OCI-LY7 (cell line): Measurements from ENCODE around the gene ARHGEF11. TPM values are rescaled to one million over a fixed set of nuclear protein-coding genes. Genes with fewer than 3 reads are reported as not detected.

Source experiments
- BruUV-seq: library from RNA; stranded (reverse); fragments of 400-500 nt; replicated peaks from 2 replicates; lab custom pipeline; 2021; lab: Mats Ljungman, UMichigan
- CTCF ChIA-PET: fragments of 300-600 bp; sonication (Branson Sonifier 250); formaldehyde crosslinking; loops from one replicate; lab custom pipeline; 2022; ENCODE audit warnings: antibody characterized with exemption; ENCODE audit not compliant: unreplicated experiment; lab: Charles Lee
- POLR2A ChIA-PET: fragments of 300-600 bp; sonication (Branson Sonifier 250); formaldehyde crosslinking; loops from one replicate; lab custom pipeline; 2022; ENCODE audit warnings: antibody characterized with exemption; lab: Charles Lee
- DNase-seq: peaks from one replicate; pipeline ENCODE4 v3.0.0-alpha.2; 2015; ENCODE audit warnings: low spot score
- H2AFZ ChIP-seq: fragments of 200-600 bp; sonication (generic), shearing (Covaris generic); 2 replicates; pipeline ENCODE4 v1.6.1; 2014; ENCODE audit warnings: mild to moderate bottlenecking, antibody characterized with exemption, low read length, moderate library complexity
- H3K27ac ChIP-seq: fragments of 200-600 bp; sonication (generic); 2 replicates; pipeline ENCODE4 v1.5.1; 2014; ENCODE audit warnings: mixed run types, low read depth, mild to moderate bottlenecking, moderate library complexity, low read length, inconsistent platforms; ENCODE audit not compliant: poor library complexity, severe bottlenecking
- H3K36me3 ChIP-seq: fragments of 200-600 bp; sonication (generic); 2 replicates; pipeline ENCODE4 v1.6.1; 2014; ENCODE audit warnings: mild to moderate bottlenecking, antibody characterized with exemption, low read length, moderate library complexity, mixed read lengths; ENCODE audit not compliant: insufficient read depth
- H3K4me1 ChIP-seq: fragments of 200-600 bp; sonication (generic); 2 replicates; pipeline ENCODE4 v1.5.1; 2014; ENCODE audit warnings: mild to moderate bottlenecking, low read length; ENCODE audit not compliant: insufficient read depth, poor library complexity, severe bottlenecking
- H3K4me2 ChIP-seq: fragments of 200-600 bp; sonication (generic); 2 replicates; pipeline ENCODE4 v1.6.1; 2014; ENCODE audit warnings: mild to moderate bottlenecking, low read length
- H3K4me3 ChIP-seq: fragments of 200-600 bp; sonication (generic); 2 replicates; pipeline ENCODE4 v1.5.1; 2014; ENCODE audit warnings: mild to moderate bottlenecking, low read depth, low read length; ENCODE audit not compliant: poor library complexity, severe bottlenecking
- H3K79me2 ChIP-seq: fragments of 200-600 bp; sonication (generic); 2 replicates; pipeline ENCODE4 v1.6.1; 2016; ENCODE audit warnings: low read depth, mild to moderate bottlenecking, low read length, moderate library complexity, mixed read lengths; ENCODE audit not compliant: insufficient read depth
- H3K9me2 ChIP-seq: fragments of 200-600 bp; sonication (generic); 2 replicates; pipeline ENCODE4 v1.6.1; 2016; ENCODE audit warnings: mild to moderate bottlenecking, low read length, mixed read lengths; ENCODE audit not compliant: insufficient read depth
- H3K9me3 ChIP-seq: fragments of 200-600 bp; sonication (generic); 2 replicates; pipeline ENCODE4 v1.6.1; 2014; ENCODE audit warnings: mild to moderate bottlenecking, mixed run types, low read length, mixed read lengths
- H4K20me1 ChIP-seq: fragments of 200-600 bp; sonication (generic); 2 replicates; pipeline ENCODE4 v1.6.1; 2014; ENCODE audit warnings: mild to moderate bottlenecking, antibody characterized with exemption, low read length, moderate library complexity, mixed read lengths; ENCODE audit not compliant: insufficient read depth
- EZH2phosphoT487 ChIP-seq: fragments of 200-600 bp; sonication (generic); IDR thresholded peaks from 2 replicates; pipeline ENCODE4 v1.6.1; 2018; ENCODE audit warnings: low read depth, borderline replicate concordance, mild to moderate bottlenecking, mixed run types, antibody characterized with exemption, low read length, moderate library complexity, mixed read lengths
- intact Hi-C: fragments of 100-400 bp; cut with micrococcal nuclease; formaldehyde crosslinking; loops from one replicate; pipeline ENCODE4 v1.10.0; 2022; ENCODE audit not compliant: unreplicated experiment
- total RNA-seq, 2 experiments: library from RNA; depleted of rRNA in 1 of 2; stranded (reverse); fragments of >200 nt in 1 of 2; shearing (Covaris generic) in 1 of 2; gene quantifications; 2 replicates each; pipeline ENCODE4 v1.2.3, GENCODE V29; 2014 to 2022
- TF ChIP-seq, protein P1 (sequence below): fragments of 200-600 bp; sonication (generic); conservative IDR thresholded peaks from 2 replicates; pipeline ENCODE4 v1.5.1; 2014; ENCODE audit warnings: mild to moderate bottlenecking, antibody characterized with exemption, low read length, moderate library complexity, mixed read lengths

The ARHGEF11 gene
- total RNA-seq, 2 experiments from 2014 or later, result 1.5 to 3.4 TPM

GRCh38 chr1:156998301-156998700 lies 47.2 kb downstream of the ARHGEF11 start:
- intact Hi-C loops, result no loop called here
- ChIA-PET POLR2A (no interaction called here), CTCF (no interaction called here)
- no peak overlapping the region for H3K4me3 ChIP-seq
- no peaks in the 10 kb centered on the region for H3K9me2 ChIP-seq
- no peaks in the 10 kb centered on the region for H3K79me2 ChIP-seq
- TF ChIP-seq, protein P1, sequence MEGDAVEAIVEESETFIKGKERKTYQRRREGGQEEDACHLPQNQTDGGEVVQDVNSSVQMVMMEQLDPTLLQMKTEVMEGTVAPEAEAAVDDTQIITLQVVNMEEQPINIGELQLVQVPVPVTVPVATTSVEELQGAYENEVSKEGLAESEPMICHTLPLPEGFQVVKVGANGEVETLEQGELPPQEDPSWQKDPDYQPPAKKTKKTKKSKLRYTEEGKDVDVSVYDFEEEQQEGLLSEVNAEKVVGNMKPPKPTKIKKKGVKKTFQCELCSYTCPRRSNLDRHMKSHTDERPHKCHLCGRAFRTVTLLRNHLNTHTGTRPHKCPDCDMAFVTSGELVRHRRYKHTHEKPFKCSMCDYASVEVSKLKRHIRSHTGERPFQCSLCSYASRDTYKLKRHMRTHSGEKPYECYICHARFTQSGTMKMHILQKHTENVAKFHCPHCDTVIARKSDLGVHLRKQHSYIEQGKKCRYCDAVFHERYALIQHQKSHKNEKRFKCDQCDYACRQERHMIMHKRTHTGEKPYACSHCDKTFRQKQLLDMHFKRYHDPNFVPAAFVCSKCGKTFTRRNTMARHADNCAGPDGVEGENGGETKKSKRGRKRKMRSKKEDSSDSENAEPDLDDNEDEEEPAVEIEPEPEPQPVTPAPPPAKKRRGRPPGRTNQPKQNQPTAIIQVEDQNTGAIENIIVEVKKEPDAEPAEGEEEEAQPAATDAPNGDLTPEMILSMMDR, result no peak
- no peak for TF ChIP-seq EZH2phosphoT487
- BruUV-seq, result no TSS peak
- H4K20me1 ChIP-seq, result no peaks in the 10 kb centered on the region
- H3K4me2 ChIP-seq, result no peak overlapping the region
- H2AFZ ChIP-seq, result no peak overlapping the region
- no peak overlapping the region for H3K27ac ChIP-seq
- H3K9me3 ChIP-seq, result no peaks in the 10 kb centered on the region
- no peak for DNase-seq
- H3K4me1 ChIP-seq, result no peaks in the 10 kb centered on the region
- H3K36me3 ChIP-seq, result no peaks in the 10 kb centered on the region

- no peaks in the 10 kb centered on the region for H3K79me2 ChIP-seq
- no peak overlapping the region for H3K4me3 ChIP-seq
- intact Hi-C loops, result no loop called here
- no peaks in the 10 kb centered on the region for H4K20me1 ChIP-seq
- no peaks in the 10 kb centered on the region for H3K9me2 ChIP-seq
- ChIA-PET CTCF (no interaction called here), POLR2A (no interaction called here)
- H3K36me3 ChIP-seq, result no peaks in the 10 kb centered on the region
- no peak overlapping the region for H3K27ac ChIP-seq
- no TSS peak for BruUV-seq
- no peak for DNase-seq
- H3K4me1 ChIP-seq, result no peaks in the 10 kb centered on the region
- no peak overlapping the region for H2AFZ ChIP-seq
- TF ChIP-seq EZH2phosphoT487, result no peak
- TF ChIP-seq, protein P1, result no peak
- H3K9me3 ChIP-seq, result no peaks in the 10 kb centered on the region
- H3K4me2 ChIP-seq, result no peak overlapping the region
Measured at GRCh38 chr1:156995412-156995811, 50.1 kb downstream of the ARHGEF11 start.

DNA sequence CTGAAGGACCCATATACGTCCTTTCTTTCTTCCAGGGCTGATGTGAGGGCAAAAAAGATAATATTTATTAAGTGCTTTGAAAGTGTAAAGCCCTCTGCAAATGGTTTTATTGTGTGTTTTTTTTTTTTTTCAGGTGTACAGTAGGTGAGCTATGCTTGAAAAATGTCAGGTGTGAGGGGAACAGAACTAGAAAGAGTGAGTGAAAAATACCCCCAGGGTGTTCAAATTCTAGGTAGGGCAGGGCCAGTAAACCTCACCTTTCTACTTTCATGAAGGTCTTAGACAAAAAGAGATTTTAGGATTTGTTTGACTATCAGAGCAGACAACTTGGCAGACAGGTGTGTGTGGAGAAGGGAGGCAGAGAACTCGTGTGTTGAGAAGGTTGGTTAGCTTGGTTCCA lies 51.3 kb downstream of the ARHGEF11 start:
- Histone ChIP-seq H2AFZ (no peak overlapping the region), H4K20me1 (no peaks in the 10 kb centered on the region), H3K9me3 (no peaks in the 10 kb centered on the region), H3K27ac (no peak overlapping the region), H3K79me2 (no peaks in the 10 kb centered on the region), H3K4me3 (no peak overlapping the region), H3K36me3 (no peaks in the 10 kb centered on the region), H3K4me2 (no peak overlapping the region), H3K4me1 (no peaks in the 10 kb centered on the region), H3K9me2 (no peaks in the 10 kb centered on the region)
- no TSS peak for BruUV-seq
- DNase-seq, result no peak
- TF ChIP-seq EZH2phosphoT487, result no peak
- TF ChIP-seq, protein P1, result no peak
- ChIA-PET POLR2A (no interaction called here), CTCF (no interaction called here)
- intact Hi-C loops, result no loop called here
